ENCODE data around the gene PLCB1.

PLCB1 gene

DNA sequence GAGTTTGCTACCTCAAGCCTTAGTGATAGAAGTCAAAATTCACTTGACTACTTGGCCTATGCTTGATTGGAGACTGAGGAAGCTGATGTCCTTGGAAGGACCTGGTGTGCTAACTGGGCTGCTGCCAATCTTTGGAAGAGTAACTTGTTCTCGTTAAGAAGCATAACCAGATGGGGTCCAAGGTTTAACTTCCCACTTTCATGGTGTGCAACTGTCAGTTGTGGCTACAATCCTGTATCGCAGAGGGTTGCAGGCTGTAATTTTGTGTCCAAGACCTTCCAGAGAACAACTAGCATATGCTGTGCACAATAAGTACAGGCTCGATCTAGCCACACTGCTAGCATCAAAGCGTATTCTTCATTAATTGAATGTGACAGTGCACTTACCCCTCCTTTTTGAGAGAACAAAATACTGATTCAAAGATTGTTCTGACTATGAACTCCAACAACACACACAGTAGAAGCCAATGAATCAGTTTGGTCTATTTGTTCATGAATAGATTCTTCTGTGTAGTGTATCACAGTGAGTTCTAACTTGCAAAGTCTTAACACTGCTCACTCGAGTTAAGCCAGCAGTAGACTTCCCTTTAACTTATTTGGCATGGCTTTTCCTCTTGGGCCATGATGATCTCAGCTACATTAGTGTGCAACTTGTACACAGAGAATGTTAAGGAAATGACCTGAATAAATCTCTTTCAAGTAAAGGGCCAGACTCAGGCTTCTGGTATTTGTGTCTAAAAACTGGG, 15.8 kb upstream of the PLCB1 start:
- Histone ChIP-seq H3K4me1 (ENCODE audit: control insufficient read depth, insufficient read depth, low read length) (peaks cover 10% of the 10 kb centered on the region), H3K9me3 (ENCODE audit: control insufficient read depth, insufficient read depth, low read depth, low read length) (peaks cover 11% of the 10 kb centered on the region; the same call in 1 of the 2 replicates)

DNA sequence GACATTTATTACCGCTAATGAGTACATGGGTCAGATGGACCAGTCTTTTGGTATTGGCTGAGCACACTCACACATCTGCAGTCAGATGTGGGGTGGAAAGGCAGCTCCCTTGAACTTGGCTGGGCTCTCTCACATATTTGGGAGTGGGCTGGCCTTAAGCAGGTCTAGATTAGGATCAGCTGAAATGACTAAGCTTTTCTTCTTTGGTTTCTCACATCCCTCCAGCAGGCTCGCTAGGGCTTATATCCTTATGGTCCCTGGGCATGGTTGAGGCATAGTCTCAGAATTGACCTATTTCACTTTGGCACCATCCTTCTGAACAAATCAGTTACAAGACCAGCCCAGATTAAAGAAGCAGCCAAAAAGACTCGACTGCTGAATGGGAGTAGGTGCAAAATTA, 14.4 kb upstream of the PLCB1 start:
- Histone ChIP-seq H3K4me1 (ENCODE audit: control insufficient read depth, insufficient read depth, low read length) (peaks cover 10% of the 10 kb centered on the region), H3K4me3 (ENCODE audit: low read depth, low read length) (no peak overlapping the region), H3K9me3 (ENCODE audit: control insufficient read depth, insufficient read depth, low read depth, low read length) (peaks cover 11% of the 10 kb centered on the region; the same call in 1 of the 2 replicates), H3K27me3 (ENCODE audit: control insufficient read depth, insufficient read depth, low read length) (no peaks in the 10 kb centered on the region), H3K27ac (ENCODE audit: low read depth, low read length) (no peak overlapping the region), H3K36me3 (ENCODE audit: control insufficient read depth, insufficient read depth, low read length) (peaks cover 5% of the 10 kb centered on the region), H3K9ac (ENCODE audit: low read length) (no peak overlapping the region)

More for the DNA sequence above, 15.8 kb upstream of the PLCB1 start:
- Histone ChIP-seq H3K4me3 (ENCODE audit: low read depth, low read length) (no peak overlapping the region), H3K27ac (ENCODE audit: low read depth, low read length) (no peak overlapping the region), H3K27me3 (ENCODE audit: control insufficient read depth, insufficient read depth, low read length) (no peaks in the 10 kb centered on the region), H3K36me3 (ENCODE audit: control insufficient read depth, insufficient read depth, low read length) (peaks cover 5% of the 10 kb centered on the region), H3K9ac (ENCODE audit: low read length) (no peak overlapping the region)

DNA sequence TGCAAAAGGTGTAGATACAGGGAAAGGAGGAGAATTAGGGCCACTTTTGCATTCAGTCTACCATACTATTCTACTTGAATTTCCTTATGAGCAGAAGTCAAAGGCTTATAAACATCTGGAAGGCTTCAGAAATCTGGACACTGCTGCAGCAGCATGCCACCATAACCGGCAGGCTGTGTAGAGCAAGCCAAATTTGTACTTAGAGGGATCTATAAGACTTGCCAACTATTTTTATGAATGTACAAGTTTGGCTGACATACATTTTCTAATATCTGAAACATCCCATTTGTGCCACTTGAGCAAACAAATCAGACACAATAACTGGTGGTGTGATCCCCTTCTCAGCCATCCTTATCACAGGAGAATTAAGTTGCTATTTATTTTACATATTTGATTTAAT, 14.0 kb upstream of the PLCB1 start:
- H3K4me3 ChIP-seq (ENCODE audit: low read depth, low read length) = no peak overlapping the region
- H3K9me3 ChIP-seq (ENCODE audit: control insufficient read depth, insufficient read depth, low read depth, low read length) = peaks cover 11% of the 10 kb centered on the region; the same call in 1 of the 2 replicates
- H3K27ac ChIP-seq (ENCODE audit: low read depth, low read length) = no peak overlapping the region
- H3K27me3 ChIP-seq (ENCODE audit: control insufficient read depth, insufficient read depth, low read length) = no peaks in the 10 kb centered on the region
- H3K9ac ChIP-seq (ENCODE audit: low read length) = no peak overlapping the region
- peaks cover 10% of the 10 kb centered on the region for H3K4me1 ChIP-seq (ENCODE audit: control insufficient read depth, insufficient read depth, low read length)
- H3K36me3 ChIP-seq (ENCODE audit: control insufficient read depth, insufficient read depth, low read length) = peaks cover 5% of the 10 kb centered on the region

DNA sequence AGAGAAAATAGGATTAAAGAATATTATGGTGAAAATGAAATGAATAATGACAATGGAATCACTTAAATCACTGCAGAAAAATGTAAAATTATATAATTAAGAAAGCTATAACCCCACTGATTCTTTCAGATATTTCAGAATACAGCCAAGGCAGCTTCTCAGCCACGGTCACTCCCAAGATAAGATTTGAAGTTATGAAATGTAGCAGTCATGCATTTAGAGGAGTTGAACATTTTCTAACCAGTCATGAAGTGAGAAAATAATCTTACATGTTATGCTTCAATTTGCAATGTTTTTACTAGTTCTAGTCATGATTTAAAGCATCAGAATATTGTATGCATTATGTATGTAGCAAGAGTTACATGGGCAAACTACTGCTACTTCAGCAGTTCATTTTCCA, 13.3 kb upstream of the PLCB1 start:
- H3K4me3 ChIP-seq (ENCODE audit: low read depth, low read length) = no peak overlapping the region

DNA sequence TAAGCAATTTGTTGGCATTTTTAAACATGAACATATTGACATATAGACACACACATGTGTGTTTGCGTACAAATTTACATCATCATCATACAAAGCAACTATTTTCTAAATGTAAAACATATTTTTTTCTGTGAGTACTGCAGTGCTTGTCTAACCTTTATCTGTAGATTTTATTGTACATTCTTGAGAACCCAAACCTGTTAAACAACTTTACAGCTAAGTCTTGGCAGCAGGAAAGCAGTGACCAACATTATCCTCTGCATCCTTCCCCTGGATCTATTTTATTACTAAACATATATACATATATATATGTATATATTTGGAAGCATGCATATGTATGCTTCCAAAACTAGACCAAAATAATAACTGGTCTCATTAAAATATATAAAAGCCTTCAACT, 10.4 kb upstream of the PLCB1 start:
- Histone ChIP-seq H3K4me3 (ENCODE audit: low read depth, low read length) (no peak overlapping the region), H3K36me3 (ENCODE audit: control insufficient read depth, insufficient read depth, low read length) (no peaks in the 10 kb centered on the region), H3K9ac (ENCODE audit: low read length) (no peak overlapping the region), H3K9me3 (ENCODE audit: control insufficient read depth, insufficient read depth, low read depth, low read length) (no peaks in the 10 kb centered on the region), H3K27ac (ENCODE audit: low read depth, low read length) (no peak overlapping the region), H3K4me1 (ENCODE audit: control insufficient read depth, insufficient read depth, low read length) (peaks cover 8% of the 10 kb centered on the region; the same call in 1 of the 2 replicates), H3K27me3 (ENCODE audit: control insufficient read depth, insufficient read depth, low read length) (no peaks in the 10 kb centered on the region)

More for the DNA sequence above, 13.3 kb upstream of the PLCB1 start:
- H3K27me3 ChIP-seq (ENCODE audit: control insufficient read depth, insufficient read depth, low read length) = no peaks in the 10 kb centered on the region
- H3K27ac ChIP-seq (ENCODE audit: low read depth, low read length) = no peak overlapping the region
- peaks cover 5% of the 10 kb centered on the region for H3K36me3 ChIP-seq (ENCODE audit: control insufficient read depth, insufficient read depth, low read length)
- H3K9ac ChIP-seq (ENCODE audit: low read length) = no peak overlapping the region
- H3K9me3 ChIP-seq (ENCODE audit: control insufficient read depth, insufficient read depth, low read depth, low read length) = peaks cover 11% of the 10 kb centered on the region; the same call in 1 of the 2 replicates
- H3K4me1 ChIP-seq (ENCODE audit: control insufficient read depth, insufficient read depth, low read length) = peaks cover 10% of the 10 kb centered on the region

DNA sequence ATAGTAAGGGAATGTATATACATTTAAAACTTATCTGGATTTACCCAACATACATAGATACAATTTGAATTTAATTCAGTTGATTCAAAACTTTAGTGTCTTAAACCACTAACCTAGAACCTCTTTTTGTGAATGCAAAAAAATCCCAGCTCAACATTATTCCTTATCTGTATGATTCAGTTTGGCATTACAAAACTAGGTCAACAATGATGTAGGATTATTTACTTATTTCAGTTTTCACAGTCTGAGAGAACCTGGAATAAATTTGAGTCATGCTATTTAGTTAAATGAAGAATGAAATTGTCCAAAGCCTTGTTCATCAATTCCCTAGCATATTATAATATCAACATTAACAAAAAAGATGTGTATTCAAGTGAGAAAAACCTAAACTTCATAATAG, 7.4 kb upstream of the PLCB1 start:
- no peak overlapping the region for H3K9ac ChIP-seq (ENCODE audit: low read length)
- no peak overlapping the region for H3K4me3 ChIP-seq (ENCODE audit: low read depth, low read length)
- no peak overlapping the region for H3K27ac ChIP-seq (ENCODE audit: low read depth, low read length)
- H3K36me3 ChIP-seq (ENCODE audit: control insufficient read depth, insufficient read depth, low read length) = no peaks in the 10 kb centered on the region
- peaks cover 28% of the 10 kb centered on the region for H3K4me1 ChIP-seq (ENCODE audit: control insufficient read depth, insufficient read depth, low read length)
- H3K27me3 ChIP-seq (ENCODE audit: control insufficient read depth, insufficient read depth, low read length) = no peaks in the 10 kb centered on the region
- H3K9me3 ChIP-seq (ENCODE audit: control insufficient read depth, insufficient read depth, low read depth, low read length) = no peaks in the 10 kb centered on the region

DNA sequence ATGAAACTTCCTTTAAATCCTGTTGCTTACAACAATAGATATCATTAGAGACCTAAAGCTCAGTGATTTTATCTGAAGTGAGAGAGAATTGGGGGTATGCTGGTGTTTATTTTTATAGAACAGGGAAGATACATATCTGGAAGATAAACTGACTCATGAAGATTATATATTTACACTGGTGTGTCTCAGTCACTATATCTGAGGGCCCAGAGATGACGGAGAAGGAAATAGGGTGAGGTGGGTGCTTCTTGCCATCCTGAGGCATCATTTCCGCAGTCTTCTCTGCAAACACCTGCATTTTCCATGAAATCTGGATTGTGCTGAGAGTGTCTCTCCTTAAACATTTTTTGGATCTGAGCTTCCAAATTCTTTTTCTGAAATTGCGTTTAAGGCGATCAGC, 5.9 kb upstream of the PLCB1 start:
- H3K36me3 ChIP-seq (ENCODE audit: control insufficient read depth, insufficient read depth, low read length) = no peaks in the 10 kb centered on the region
- H3K27ac ChIP-seq (ENCODE audit: low read depth, low read length) = no peak overlapping the region
- no peak overlapping the region for H3K9ac ChIP-seq (ENCODE audit: low read length)
- H3K27me3 ChIP-seq (ENCODE audit: control insufficient read depth, insufficient read depth, low read length) = peaks cover 3% of the 10 kb centered on the region; the same call in 1 of the 2 replicates
- H3K4me3 ChIP-seq (ENCODE audit: low read depth, low read length) = no peak overlapping the region
- peaks cover 31% of the 10 kb centered on the region for H3K4me1 ChIP-seq (ENCODE audit: control insufficient read depth, insufficient read depth, low read length)
- H3K9me3 ChIP-seq (ENCODE audit: control insufficient read depth, insufficient read depth, low read depth, low read length) = 0 out of 2 replicates have a peak, but pooled peaks cover 2% of the 10 kb centered on the region

DNA sequence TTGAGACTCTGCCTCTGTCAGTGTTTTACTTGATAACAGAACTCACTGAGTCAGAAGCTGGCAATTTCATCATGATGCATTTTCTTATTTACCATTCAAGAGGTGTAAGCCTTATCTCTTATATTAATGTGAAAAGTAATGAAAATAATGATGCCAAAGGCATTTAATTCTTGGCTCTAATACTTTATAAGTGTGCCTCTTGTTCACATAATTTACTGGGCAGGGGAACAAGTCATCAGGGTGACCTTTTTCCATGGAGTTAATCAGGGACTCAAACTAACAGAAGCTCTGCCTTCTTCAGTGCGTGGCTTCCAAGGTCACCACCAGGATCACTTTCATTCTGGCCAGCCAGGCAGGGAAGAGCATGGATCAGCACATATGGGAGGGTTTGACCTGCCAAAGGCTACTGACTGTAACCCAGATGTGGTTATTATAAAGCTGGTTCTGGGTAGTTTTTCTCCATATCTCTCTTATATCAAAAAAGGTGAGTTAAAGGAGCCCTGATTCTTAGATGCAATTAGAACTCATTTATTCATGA, 5.2 kb upstream of the PLCB1 start:
- Histone ChIP-seq H3K36me3 (ENCODE audit: control insufficient read depth, insufficient read depth, low read length) (no peaks in the 10 kb centered on the region), H3K4me3 (ENCODE audit: low read depth, low read length) (no peak overlapping the region), H3K27ac (ENCODE audit: low read depth, low read length) (no peak overlapping the region), H3K9ac (ENCODE audit: low read length) (no peak overlapping the region), H3K4me1 (ENCODE audit: control insufficient read depth, insufficient read depth, low read length) (peaks cover 31% of the 10 kb centered on the region), H3K27me3 (ENCODE audit: control insufficient read depth, insufficient read depth, low read length) (peaks cover 3% of the 10 kb centered on the region; the same call in 1 of the 2 replicates), H3K9me3 (ENCODE audit: control insufficient read depth, insufficient read depth, low read depth, low read length) (0 out of 2 replicates have a peak, but pooled peaks cover 2% of the 10 kb centered on the region)

DNA sequence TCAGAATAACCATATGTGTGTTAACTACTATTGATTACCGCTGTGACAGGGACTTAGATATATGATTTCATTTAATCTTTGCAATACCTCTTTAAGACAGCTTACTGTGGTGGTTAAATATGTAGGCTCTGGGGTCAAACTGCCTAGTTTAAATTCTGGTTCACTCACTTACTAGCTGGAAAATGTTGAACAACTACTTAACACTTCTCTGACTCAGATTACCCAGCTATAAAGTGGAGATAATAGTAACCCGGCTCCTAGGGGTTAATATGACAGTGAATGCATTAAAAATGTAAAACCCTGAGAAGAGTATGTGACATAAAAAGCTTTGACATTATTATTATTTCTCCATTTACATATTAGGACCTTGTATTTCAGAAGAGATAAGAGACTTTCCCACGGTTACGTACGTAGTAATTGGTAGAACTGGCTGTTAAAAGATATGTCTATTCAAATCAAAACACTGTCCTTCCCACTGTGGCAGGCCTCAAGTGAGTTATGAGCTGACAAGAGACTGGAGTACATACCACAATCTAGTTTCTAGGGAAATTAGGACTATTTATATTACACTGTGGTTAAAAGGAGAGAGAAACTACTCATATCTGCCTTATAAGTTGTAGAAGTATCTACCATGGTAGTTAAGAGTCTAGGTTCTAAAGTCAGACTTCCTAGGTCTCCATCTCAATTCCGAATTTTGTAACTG, 4.4 kb upstream of the PLCB1 start:
- H3K4me3 ChIP-seq (ENCODE audit: low read depth, low read length) = no peak overlapping the region
- H3K27ac ChIP-seq (ENCODE audit: low read depth, low read length) = no peak overlapping the region
- peaks cover 7% of the 10 kb centered on the region for H3K27me3 ChIP-seq (ENCODE audit: control insufficient read depth, insufficient read depth, low read length)

DNA sequence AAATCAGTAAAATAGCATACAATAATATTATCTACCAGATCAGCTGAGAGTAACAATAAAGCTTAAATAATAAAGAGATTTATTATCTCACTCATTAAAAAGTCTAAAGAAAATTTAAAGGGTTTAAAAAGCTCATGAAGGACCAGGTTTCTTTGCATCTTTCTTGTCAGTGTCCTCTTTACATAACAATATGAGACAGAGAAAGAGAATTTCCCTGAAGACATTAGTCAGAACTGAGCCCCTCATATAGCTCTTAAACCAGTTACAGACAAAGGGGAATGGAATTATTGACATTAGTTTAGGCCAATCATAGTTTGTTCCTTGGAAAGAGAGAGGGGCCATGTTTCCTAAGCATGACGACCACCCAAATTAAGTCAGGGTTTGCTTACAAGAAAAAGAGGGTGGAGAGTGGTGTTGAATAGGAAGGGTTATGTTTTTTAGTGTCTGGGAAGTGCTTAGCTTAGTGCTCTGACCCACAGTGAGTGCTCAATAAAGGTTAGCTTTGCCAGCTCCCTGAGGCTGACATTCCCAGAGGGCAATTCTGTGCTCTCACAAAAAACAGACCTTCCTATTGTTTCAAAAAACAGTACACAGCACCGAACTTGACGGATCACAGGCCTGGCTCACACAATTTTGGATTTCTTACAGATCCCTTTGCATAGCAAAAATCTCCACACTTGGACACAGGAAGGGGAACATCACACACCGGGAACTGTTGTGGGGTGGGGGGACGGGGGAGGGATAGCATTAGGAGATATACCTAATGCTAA, 3.6 kb upstream of the PLCB1 start:
- no peaks in the 10 kb centered on the region for H3K36me3 ChIP-seq (ENCODE audit: control insufficient read depth, insufficient read depth, low read length)
- peaks cover 37% of the 10 kb centered on the region for H3K4me1 ChIP-seq (ENCODE audit: control insufficient read depth, insufficient read depth, low read length)
- H3K27me3 ChIP-seq (ENCODE audit: control insufficient read depth, insufficient read depth, low read length) = peaks cover 15% of the 10 kb centered on the region
- H3K4me3 ChIP-seq (ENCODE audit: low read depth, low read length) = no peak overlapping the region
- no peak overlapping the region for H3K9ac ChIP-seq (ENCODE audit: low read length)
- H3K9me3 ChIP-seq (ENCODE audit: control insufficient read depth, insufficient read depth, low read depth, low read length) = 0 out of 2 replicates have a peak, but pooled peaks cover 2% of the 10 kb centered on the region
- H3K27ac ChIP-seq (ENCODE audit: low read depth, low read length) = no peak overlapping the region

More for the DNA sequence above, 4.4 kb upstream of the PLCB1 start:
- 0 out of 2 replicates have a peak, but pooled peaks cover 2% of the 10 kb centered on the region for H3K9me3 ChIP-seq (ENCODE audit: control insufficient read depth, insufficient read depth, low read depth, low read length)
- H3K36me3 ChIP-seq (ENCODE audit: control insufficient read depth, insufficient read depth, low read length) = no peaks in the 10 kb centered on the region
- H3K4me1 ChIP-seq (ENCODE audit: control insufficient read depth, insufficient read depth, low read length) = peaks cover 31% of the 10 kb centered on the region
- H3K9ac ChIP-seq (ENCODE audit: low read length) = no peak overlapping the region

Measured in HUES6 (cell line).